HUDEP-2 (cell line): ENCODE measurements around the gene GPR143.
"Not testable (repeated sequence)": the region's sequence is repeated elsewhere in the genome, so short reads cannot be mapped to it uniquely, and the experiment has no call there.

Experiments
- DNase-seq, 76 experiments: peaks; one replicate each; lab custom pipeline; 2025; ENCODE audit not compliant: unreplicated experiment in 76 of 76; lab: John Stamatoyannopoulos, UW

The GPR143 gene

GRCh38 chrX:9765737-9766097 is at the start of gene GPR143:
Gene GPR143, minus strand, starts transcription at chrX:9765847. Its CDS starts 30 bp downstream, at chrX:9765817.
- DNase-seq, result no peak

- not testable (repeated sequence) for DNase-seq
These were observed 45.4 kb upstream of the GPR143 start for GRCh38 chrX:9811086-9811485.

GRCh38 chrX:9809876-9810275 is 44.2 kb upstream of the GPR143 start:
- not testable (repeated sequence) for DNase-seq

- no peak for DNase-seq
These were observed 41.9 kb upstream of the GPR143 start for GRCh38 chrX:9807355-9808182.

GRCh38 chrX:9805956-9806355 is 40.3 kb upstream of the GPR143 start:
- DNase-seq, result no peak

GRCh38 chrX:9804444-9804843 is 38.8 kb upstream of the GPR143 start:
- no peak for DNase-seq

- DNase-seq, result no peak
These were observed 37.1 kb upstream of the GPR143 start for GRCh38 chrX:9802737-9803136.

- DNase-seq, result no peak
These were observed 32.0 kb upstream of the GPR143 start for GRCh38 chrX:9797384-9798360.

- no peak for DNase-seq
These were observed 28.8 kb upstream of the GPR143 start for GRCh38 chrX:9794495-9794894.

- no peak for DNase-seq
These were observed 25.2 kb upstream of the GPR143 start for GRCh38 chrX:9790866-9791265.

- no peak for DNase-seq
These were observed 23.9 kb upstream of the GPR143 start for GRCh38 chrX:9789555-9789954.

- no peak for DNase-seq
These were observed 23.3 kb upstream of the GPR143 start for GRCh38 chrX:9788911-9789310.

GRCh38 chrX:9786798-9787635 is 21.4 kb upstream of the GPR143 start:
- DNase-seq, result no peak

GRCh38 chrX:9785944-9786797 is 20.5 kb upstream of the GPR143 start, which contains the start of gene SHROOM2:
Gene SHROOM2, plus strand, starts transcription at chrX:9786429. Its CDS starts 117 bp downstream, at chrX:9786546.
- DNase-seq, result no peak

GRCh38 chrX:9785254-9785943 is 19.8 kb upstream of the GPR143 start:
- no peak for DNase-seq

- DNase-seq, result no peak
These were observed 18.7 kb upstream of the GPR143 start for GRCh38 chrX:9784332-9784731.

GRCh38 chrX:9781941-9782340 is 16.3 kb upstream of the GPR143 start:
- DNase-seq, result no peak

- DNase-seq, result no peak
These were observed 10.3 kb upstream of the GPR143 start for GRCh38 chrX:9775930-9776329.

- DNase-seq, result no peak
These were observed 7.3 kb upstream of the GPR143 start for GRCh38 chrX:9772943-9773342.
